Measurements from ENCODE around the gene NPBWR2. TPM values are rescaled to one million over a fixed set of nuclear protein-coding genes. Genes with fewer than 3 reads are reported as not detected.

NPBWR2 gene
- total and polyA plus RNA-seq, 5 experiments from 2014 or later: not detected

GRCh38 chr20:64077876-64078551 is 29.4 kb downstream of the NPBWR2 start:
- Mint-ChIP-seq H3K4me3 (peak overlapping the region; percentile 79 to 95 (median 92)), H3K36me3 (peaks cover 0 to 29% (median 0%) of the 10 kb centered on the region in 3 donors), H3K4me1 (peaks cover 17 to 58% (median 48%) of the 10 kb centered on the region in 4 donors), H3K27me3 (no peaks in the 10 kb centered on the region), H3K27ac (peak overlapping the region; percentile 80 to 94 (median 87)), H3K9me3 (no peaks in the 10 kb centered on the region)
- DNase-seq (peak; percentile 60 to 85 (median 71)), ATAC-seq (peak; percentile 62 to 75)
- POLR2A ChIA-PET: interaction anchor here (0.5 to 4.7 kb wide), 20 partner anchors 10 to 902 kb away, joined by 3 to 47 read pairs (median 4); partner anchors contain the start of genes ARFRP1, NPBWR2, PCMTD2 and PRPF6

GRCh38 chr20:64077541-64077875 is 29.9 kb downstream of the NPBWR2 start:
- H3K4me1 Mint-ChIP-seq: peaks cover 16 to 53% (median 44%) of the 10 kb centered on the region in 4 donors

DNA sequence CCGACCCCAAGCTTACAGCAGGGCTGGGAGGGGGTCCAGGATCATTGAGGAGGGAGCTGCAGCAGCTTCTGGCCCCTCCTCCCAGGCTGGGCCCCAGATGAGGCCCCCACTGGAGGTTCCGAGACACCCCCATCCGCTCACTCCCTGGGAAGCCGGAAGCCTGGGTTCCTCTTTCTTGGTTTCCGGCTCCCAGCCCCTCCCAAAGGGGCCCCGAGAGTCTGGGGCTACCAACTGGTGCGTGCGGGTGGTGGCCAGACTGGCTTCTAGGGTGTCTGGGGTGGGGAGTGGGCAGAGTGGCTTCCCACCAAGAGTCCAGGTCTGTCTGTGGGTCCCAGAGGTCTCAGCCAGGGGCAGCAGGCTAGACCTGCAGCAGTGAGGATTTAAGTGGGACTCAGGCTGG is 30.3 kb downstream of the NPBWR2 start:
- H3K9me3 Mint-ChIP-seq: no peaks in the 10 kb centered on the region
- POLR2A ChIA-PET: interaction anchor here (0.6 to 4.7 kb wide), 11 partner anchors 9 to 181 kb away, joined by 3 to 47 read pairs (median 7); partner anchors contain the start of genes TCEA2 and UCKL1
- peak overlapping the region; percentile 43 to 94 (median 84) for H3K27ac Mint-ChIP-seq
- DNase-seq (peak in 3 of 10 donors; percentile 35 to 47 (median 39)), ATAC-seq (peak in 1 of 2 donors; percentile 1)
- peaks cover 14 to 53% (median 40%) of the 10 kb centered on the region in 4 donors for H3K4me1 Mint-ChIP-seq
- H3K27me3 Mint-ChIP-seq: no peaks in the 10 kb centered on the region
- peak overlapping the region; percentile 79 to 95 (median 92) for H3K4me3 Mint-ChIP-seq
- peaks cover 0 to 33% (median 0%) of the 10 kb centered on the region in 3 donors for H3K36me3 Mint-ChIP-seq

More at GRCh38 chr20:64077541-64077875, 29.9 kb downstream of the NPBWR2 start:
- Mint-ChIP-seq H3K36me3 (peaks cover 0 to 31% (median 0%) of the 10 kb centered on the region in 3 donors), H3K9me3 (no peaks in the 10 kb centered on the region), H3K4me3 (peak overlapping the region; percentile 79 to 95 (median 92)), H3K27ac (peak overlapping the region; percentile 80 to 94 (median 87)), H3K27me3 (no peaks in the 10 kb centered on the region)
- POLR2A ChIA-PET: interaction anchor here (0.5 to 4.7 kb wide), 16 partner anchors 10 to 902 kb away, joined by 3 to 47 read pairs (median 4); partner anchors contain the start of genes ARFRP1, PCMTD2, PRPF6 and TCEA2
- peak in 1 of 2 donors; percentile 8 for ATAC-seq
- no peak for DNase-seq

- ATAC-seq (no peak), DNase-seq (no peak)
- peak overlapping the region in 9 of 10 donors; percentile 14 to 95 (median 39) for H3K4me3 Mint-ChIP-seq
- H3K4me1 Mint-ChIP-seq: peaks cover 9 to 48% (median 36%) of the 10 kb centered on the region in 4 donors
- POLR2A ChIA-PET: interaction anchor here (0.6 to 4.7 kb wide), 8 partner anchors 9 to 120 kb away, joined by 3 to 47 read pairs (median 13); partner anchors contain the start of genes TCEA2 and UCKL1
- H3K27ac Mint-ChIP-seq: peak overlapping the region in 8 of 10 donors; percentile 15 to 88 (median 60)
- H3K36me3 Mint-ChIP-seq: peaks cover 0 to 33% (median 0%) of the 10 kb centered on the region in 3 donors
- H3K27me3 Mint-ChIP-seq: no peaks in the 10 kb centered on the region
- H3K9me3 Mint-ChIP-seq: no peaks in the 10 kb centered on the region
These were observed 31.0 kb downstream of the NPBWR2 start for GRCh38 chr20:64076061-64076997.

DNA sequence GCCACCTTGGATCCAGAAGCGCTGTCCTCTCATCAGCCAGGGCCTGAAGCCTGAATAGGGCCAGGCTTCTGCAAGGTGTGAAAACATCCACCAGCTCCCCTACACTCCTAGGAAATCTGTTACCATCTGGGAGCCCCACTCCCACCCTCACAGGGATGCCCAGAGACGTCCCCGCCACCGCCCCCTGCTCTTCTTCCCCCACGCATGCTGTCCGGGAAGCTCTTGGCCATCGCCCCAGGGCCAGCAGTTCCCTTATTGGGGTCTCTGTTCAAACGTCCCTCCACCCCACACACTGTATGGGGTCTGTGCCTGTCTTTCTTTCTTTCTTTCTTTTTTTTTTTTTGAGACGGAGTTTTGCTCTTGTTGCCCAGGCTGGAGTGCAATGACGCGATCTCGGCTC is 31.8 kb downstream of the NPBWR2 start:
- Mint-ChIP-seq H3K4me3 (no peak overlapping the region), H3K9me3 (no peaks in the 10 kb centered on the region), H3K4me1 (peaks cover 9 to 40% (median 33%) of the 10 kb centered on the region in 4 donors), H3K36me3 (peaks cover 0 to 33% (median 0%) of the 10 kb centered on the region in 3 donors), H3K27ac (peak overlapping the region in 7 of 10 donors; percentile 28 to 85 (median 63)), H3K27me3 (no peaks in the 10 kb centered on the region)
- POLR2A ChIA-PET: interaction anchor here (4.6 to 4.7 kb wide), 2 partner anchors 8 to 11 kb away, joined by 21 to 47 read pairs; no protein-coding TSS in a partner anchor
- no peak for ATAC-seq
- no peak for DNase-seq

GRCh38 chr20:64074963-64075362 is 32.4 kb downstream of the NPBWR2 start:
- no peak for ATAC-seq
- Mint-ChIP-seq H3K4me1 (peaks cover 9 to 35% (median 28%) of the 10 kb centered on the region in 4 donors), H3K9me3 (no peaks in the 10 kb centered on the region), H3K27ac (peak overlapping the region in 3 of 10 donors; percentile 36 to 85 (median 65)), H3K4me3 (no peak overlapping the region), H3K36me3 (peaks cover 0 to 33% (median 0%) of the 10 kb centered on the region in 3 donors), H3K27me3 (no peaks in the 10 kb centered on the region)
- POLR2A ChIA-PET: interaction anchor here (1.6 kb wide), 1 partner anchor 12 kb away, joined by 4 read pairs; the partner anchor contains the start of gene TCEA2
- no peak for DNase-seq

DNA sequence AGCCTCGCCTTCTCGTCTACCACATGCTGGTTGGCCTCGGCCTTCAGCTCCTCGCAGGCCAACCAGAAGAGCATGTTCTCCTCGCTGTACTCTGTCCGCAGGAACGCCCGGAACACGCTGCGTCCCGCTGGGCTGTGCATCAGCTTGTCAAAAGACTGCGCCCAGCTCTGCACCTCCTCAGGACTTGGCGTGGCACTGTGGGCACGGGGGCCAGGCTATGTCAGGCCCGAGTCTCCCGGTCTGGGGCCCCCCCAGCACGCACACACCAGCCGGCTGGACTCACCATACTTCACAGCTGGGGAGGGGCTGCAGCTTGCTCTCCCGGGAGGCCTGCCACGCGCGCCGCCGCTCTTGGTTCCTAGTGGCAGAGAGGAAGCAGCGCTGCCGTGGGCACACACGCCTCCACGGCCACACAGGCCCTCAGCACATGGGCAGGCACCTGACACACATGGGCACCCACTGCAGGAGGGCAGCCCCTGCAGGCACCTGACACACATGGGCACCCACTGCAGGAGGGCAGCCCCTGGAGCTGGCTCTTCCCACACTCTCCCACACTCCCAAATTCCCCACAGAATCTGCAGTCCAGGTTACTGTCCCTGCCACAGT is 33.1 kb downstream of the NPBWR2 start:
- Mint-ChIP-seq H3K27me3 (no peaks in the 10 kb centered on the region), H3K36me3 (peaks cover 0 to 33% (median 0%) of the 10 kb centered on the region in 3 donors), H3K4me1 (peaks cover 9 to 35% (median 31%) of the 10 kb centered on the region in 4 donors), H3K9me3 (no peaks in the 10 kb centered on the region), H3K27ac (peak overlapping the region in 1 of 10 donors; percentile 34), H3K4me3 (no peak overlapping the region)
- POLR2A ChIA-PET: interaction anchor here (1.6 kb wide), 1 partner anchor 12 kb away, joined by 4 read pairs; the partner anchor contains the start of gene TCEA2
- no peak for DNase-seq
- no peak for ATAC-seq

GRCh38 chr20:64073476-64074183 is 33.7 kb downstream of the NPBWR2 start:
- peaks cover 0 to 33% (median 0%) of the 10 kb centered on the region in 3 donors for H3K36me3 Mint-ChIP-seq
- no peaks in the 10 kb centered on the region for H3K9me3 Mint-ChIP-seq
- no peak overlapping the region for H3K4me3 Mint-ChIP-seq
- no peaks in the 10 kb centered on the region for H3K27me3 Mint-ChIP-seq
- H3K4me1 Mint-ChIP-seq: peaks cover 8 to 33% (median 30%) of the 10 kb centered on the region in 4 donors
- POLR2A ChIA-PET: interaction anchor here (1.6 kb wide), 1 partner anchor 11 kb away, joined by 4 read pairs; the partner anchor contains the start of gene TCEA2
- DNase-seq: no peak
- H3K27ac Mint-ChIP-seq: peak overlapping the region in 2 of 10 donors; percentile 4 to 19
- ATAC-seq: no peak

GRCh38 chr20:64072498-64073063 is 34.8 kb downstream of the NPBWR2 start:
- Mint-ChIP-seq H3K27ac (peak overlapping the region in 3 of 10 donors; percentile 6 to 61 (median 59)), H3K27me3 (no peaks in the 10 kb centered on the region), H3K36me3 (peaks cover 0 to 33% (median 0%) of the 10 kb centered on the region in 3 donors), H3K4me3 (no peak overlapping the region), H3K9me3 (no peaks in the 10 kb centered on the region), H3K4me1 (peaks cover 8 to 31% (median 26%) of the 10 kb centered on the region in 4 donors)
- POLR2A ChIA-PET: interaction anchor here (1.2 to 1.3 kb wide), 5 partner anchors 8 to 447 kb away, joined by 3 to 5 read pairs (median 4); partner anchors contain the start of gene TCEA2
- ATAC-seq (no peak), DNase-seq (no peak)

DNA sequence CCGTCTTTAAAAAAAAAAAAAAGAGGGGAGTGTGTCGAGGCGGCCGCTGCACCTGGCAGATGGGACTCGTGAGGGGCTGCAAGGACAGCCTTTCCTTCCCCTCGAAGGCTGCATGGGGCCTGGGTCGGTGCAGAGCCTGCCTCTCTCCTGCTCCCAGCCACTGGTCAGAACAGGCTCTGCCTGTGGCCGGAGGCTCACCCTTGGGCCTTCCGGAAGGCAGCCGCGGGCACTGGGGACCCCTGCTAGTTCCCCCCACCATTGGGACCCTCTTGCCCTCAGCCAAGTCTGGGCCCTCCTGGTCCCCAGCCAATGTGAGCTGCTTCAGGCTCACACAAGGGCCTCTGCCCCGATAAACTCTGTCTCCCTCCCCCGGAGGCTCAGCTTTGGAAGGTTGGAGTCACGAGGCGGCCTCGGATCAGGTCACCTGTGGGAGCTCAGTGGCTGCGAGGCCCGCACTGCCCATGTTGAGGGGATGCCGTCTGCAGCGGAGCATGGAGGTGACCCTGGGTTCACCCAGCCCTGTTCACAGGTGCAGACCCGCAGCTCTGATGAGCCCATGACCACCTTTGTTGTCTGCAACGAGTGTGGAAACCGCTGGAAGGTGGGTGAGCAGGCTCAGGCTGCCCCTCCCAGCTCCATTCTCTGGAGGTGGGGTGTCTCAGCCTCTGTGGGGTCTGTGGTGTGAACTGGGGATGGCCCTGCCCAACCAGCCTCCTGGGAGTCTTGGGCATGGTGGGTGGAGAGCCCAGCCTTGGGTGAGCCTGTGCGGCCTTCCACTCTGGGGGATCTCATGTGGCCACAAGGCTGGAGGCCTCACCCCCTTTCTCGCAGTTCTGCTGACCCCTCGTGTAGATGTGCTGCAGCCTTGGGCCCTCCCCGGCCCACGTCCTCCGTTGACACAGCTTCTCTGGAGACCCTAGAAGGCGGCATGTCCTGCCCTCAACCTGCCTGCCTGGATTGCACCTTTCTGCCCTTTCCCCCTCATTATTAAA is 35.7 kb downstream of the NPBWR2 start:
- Mint-ChIP-seq H3K27ac (peak overlapping the region in 3 of 10 donors; percentile 33 to 79 (median 59)), H3K4me3 (no peak overlapping the region), H3K27me3 (no peaks in the 10 kb centered on the region), H3K36me3 (peaks cover 0 to 31% (median 0%) of the 10 kb centered on the region in 3 donors), H3K4me1 (peaks cover 9 to 35% (median 28%) of the 10 kb centered on the region in 4 donors), H3K9me3 (no peaks in the 10 kb centered on the region)
- POLR2A ChIA-PET: interaction anchor here (1.2 to 1.3 kb wide), 5 partner anchors 9 to 446 kb away, joined by 3 to 5 read pairs (median 4); partner anchors contain the start of gene TCEA2
- ATAC-seq: no peak
- DNase-seq: no peak
